HEK293 (cell line): ENCODE results near the gene AKT1.

Experiments
- CTCF ChIA-PET: fragments of 350-600 bp; formaldehyde crosslinking; extraction: SDS; loops from one replicate; lab custom pipeline; 2021; ENCODE audit warnings: antibody characterized with exemption; lab: Yijun Ruan, JAX
- POLR2A ChIA-PET: fragments of 300-600 bp; formaldehyde crosslinking; extraction: SDS; loops from one replicate; lab custom pipeline; 2020; ENCODE audit warnings: antibody characterized with exemption, inconsistent platforms; lab: Yijun Ruan, JAX
- H3K27ac ChIP-seq: fragments of 200-500 bp; sonication (Bioruptor generic); 2 replicates; pipeline ENCODE4 v1.5.1; 2014; ENCODE audit warnings: low read depth, low read length, control low read depth, inconsistent platforms; ENCODE audit errors: extremely low read depth
- H3K36me3 ChIP-seq, 2 experiments: fragments of 200-500 bp in 1 of 2; sonication (Bioruptor generic) in 1 of 2; 1 replicate in 1 of 2; 2 replicates in 1 of 2; pipeline ENCODE4 v1.5.1; 2014 to 2017; ENCODE audit warnings: inconsistent platforms in 2 of 2, low read length in 2 of 2; ENCODE audit not compliant: control insufficient read depth in 2 of 2, insufficient read depth in 1 of 2
- H3K4me1 ChIP-seq: fragments of 200-500 bp; sonication (Bioruptor generic); 2 replicates; pipeline ENCODE4 v1.5.1; 2014; ENCODE audit warnings: mild to moderate bottlenecking, low read length, inconsistent platforms; ENCODE audit not compliant: control insufficient read depth, insufficient read depth
- H3K4me3 ChIP-seq: 2 replicates; pipeline ENCODE4 v1.5.1; 2011; ENCODE audit warnings: low read depth, mild to moderate bottlenecking, control low read depth, low read length, moderate library complexity
- H3K9me3 ChIP-seq: fragments of 200-500 bp; sonication (Bioruptor generic); 2 replicates; pipeline ENCODE4 v1.5.1; 2014; ENCODE audit warnings: low read depth, low read length, inconsistent platforms; ENCODE audit not compliant: control insufficient read depth, insufficient read depth
- MYNN ChIP-seq: fragments of 450-650 bp; formaldehyde crosslinking; IDR thresholded peaks from 2 replicates; pipeline ENCODE4 v1.5.1; 2016; ENCODE audit warnings: missing biosample characterization, missing genetic modification characterization, borderline replicate concordance
- PRDM1 ChIP-seq: fragments of 450-650 bp; formaldehyde crosslinking; IDR thresholded peaks from 2 replicates; pipeline ENCODE4; 2016; ENCODE audit warnings: missing biosample characterization, missing genetic modification characterization
- ZFHX2 ChIP-seq: fragments of 450-650 bp; formaldehyde crosslinking; conservative IDR thresholded peaks from 2 replicates; pipeline ENCODE4 v1.5.1; 2016; ENCODE audit warnings: missing biosample characterization, missing genetic modification characterization
- ZIC2 ChIP-seq: fragments of 450-650 bp; formaldehyde crosslinking; IDR thresholded peaks from 2 replicates; pipeline ENCODE4 v1.5.1; 2016; ENCODE audit warnings: missing biosample characterization, missing genetic modification characterization
- ZNF10 ChIP-seq: fragments of 450-650 bp; formaldehyde crosslinking; IDR thresholded peaks from 2 replicates; pipeline ENCODE4 v1.5.1; 2017; ENCODE audit warnings: missing biosample characterization, missing genetic modification characterization
- ZNF112 ChIP-seq: fragments of 450-650 bp; formaldehyde crosslinking; IDR thresholded peaks from 2 replicates; pipeline ENCODE4 v1.5.0; 2017; ENCODE audit warnings: missing biosample characterization, missing genetic modification characterization
- ZNF138 ChIP-seq: fragments of 450-650 bp; formaldehyde crosslinking; IDR thresholded peaks from 2 replicates; pipeline ENCODE4 v1.5.1; 2016; ENCODE audit warnings: missing biosample characterization, missing genetic modification characterization, borderline replicate concordance
- ZNF157 ChIP-seq: fragments of 450-650 bp; formaldehyde crosslinking; IDR thresholded peaks from 2 replicates; pipeline ENCODE4 v1.5.1; 2016; ENCODE audit warnings: missing biosample characterization, missing genetic modification characterization
- ZNF26 ChIP-seq: fragments of 450-650 bp; formaldehyde crosslinking; IDR thresholded peaks from 2 replicates; pipeline ENCODE4 v1.5.1; 2016; ENCODE audit warnings: missing biosample characterization, missing genetic modification characterization
- ZNF292 ChIP-seq: fragments of 450-650 bp; formaldehyde crosslinking; IDR thresholded peaks from 2 replicates; pipeline ENCODE4 v1.5.1; 2016; ENCODE audit warnings: low read depth, missing biosample characterization, missing genetic modification characterization, borderline replicate concordance
- ZNF426 ChIP-seq: fragments of 450-650 bp; formaldehyde crosslinking; IDR thresholded peaks from 2 replicates; pipeline ENCODE4 v1.5.1; 2017; ENCODE audit warnings: missing biosample characterization, missing genetic modification characterization, mild to moderate bottlenecking, inconsistent platforms, moderate library complexity
- ZNF658 ChIP-seq: fragments of 450-650 bp; formaldehyde crosslinking; IDR thresholded peaks from 2 replicates; pipeline ENCODE4; 2016; ENCODE audit warnings: missing biosample characterization, missing genetic modification characterization
- ZNF677 ChIP-seq: fragments of 450-650 bp; IDR thresholded peaks from 2 replicates; pipeline ENCODE4 v1.5.0; 2018; ENCODE audit warnings: missing biosample characterization, mild to moderate bottlenecking, missing genetic modification characterization, moderate library complexity
- ZNF785 ChIP-seq: fragments of 450-650 bp; formaldehyde crosslinking; IDR thresholded peaks from 2 replicates; pipeline ENCODE4 v1.5.1; 2016; ENCODE audit warnings: missing biosample characterization, missing genetic modification characterization
- ZNF791 ChIP-seq: fragments of 450-650 bp; formaldehyde crosslinking; IDR thresholded peaks from 2 replicates; pipeline ENCODE4 v1.5.1; 2016; ENCODE audit warnings: missing biosample characterization, missing genetic modification characterization
- ZNF830 ChIP-seq: fragments of 450-650 bp; IDR thresholded peaks from 2 replicates; pipeline ENCODE4 v1.5.0; 2018; ENCODE audit warnings: missing biosample characterization, missing genetic modification characterization, low read depth, mild to moderate bottlenecking, moderate library complexity
- ZNF843 ChIP-seq: fragments of 450-650 bp; formaldehyde crosslinking; IDR thresholded peaks from 2 replicates; pipeline ENCODE4 v1.5.1; 2016; ENCODE audit warnings: missing biosample characterization, missing genetic modification characterization
- TF ChIP-seq, protein P1 (sequence below): fragments of 450-650 bp; formaldehyde crosslinking; IDR thresholded peaks from 2 replicates; pipeline ENCODE4 v1.5.1; 2016; ENCODE audit warnings: missing biosample characterization, missing genetic modification characterization
- TF ChIP-seq, protein P2 (sequence below): fragments of 450-650 bp; IDR thresholded peaks from 2 replicates; pipeline ENCODE4 v1.5.1; 2018; ENCODE audit warnings: missing biosample characterization, mild to moderate bottlenecking, missing genetic modification characterization
- TF ChIP-seq, protein P3 (sequence below): fragments of 450-650 bp; formaldehyde crosslinking; IDR thresholded peaks from 2 replicates; pipeline ENCODE4 v1.5.1; 2016; ENCODE audit warnings: missing biosample characterization, missing genetic modification characterization
- TF ChIP-seq, protein P4 (sequence below): fragments of 450-650 bp; formaldehyde crosslinking; IDR thresholded peaks from 2 replicates; pipeline ENCODE4 v1.5.1; 2016; ENCODE audit warnings: missing biosample characterization, missing genetic modification characterization
- TF ChIP-seq, protein P5 (sequence below): fragments of 450-650 bp; formaldehyde crosslinking; IDR thresholded peaks from 2 replicates; pipeline ENCODE4 v1.5.1; 2017; ENCODE audit warnings: missing biosample characterization, missing genetic modification characterization
- TF ChIP-seq, protein P6 (sequence below): fragments of 450-650 bp; formaldehyde crosslinking; IDR thresholded peaks from 2 replicates; pipeline ENCODE4 v1.5.1; 2016; ENCODE audit warnings: missing biosample characterization, missing genetic modification characterization, low read depth

AKT1 gene

GRCh38 chr14:104753528-104754212 lies 41.9 kb downstream of the AKT1 start (continued):
- 0 out of 2 replicates have a peak, but pooled peaks have one; percentile 38 for TF ChIP-seq ZNF157
- no peak for TF ChIP-seq ZNF10
- TF ChIP-seq, protein P1, sequence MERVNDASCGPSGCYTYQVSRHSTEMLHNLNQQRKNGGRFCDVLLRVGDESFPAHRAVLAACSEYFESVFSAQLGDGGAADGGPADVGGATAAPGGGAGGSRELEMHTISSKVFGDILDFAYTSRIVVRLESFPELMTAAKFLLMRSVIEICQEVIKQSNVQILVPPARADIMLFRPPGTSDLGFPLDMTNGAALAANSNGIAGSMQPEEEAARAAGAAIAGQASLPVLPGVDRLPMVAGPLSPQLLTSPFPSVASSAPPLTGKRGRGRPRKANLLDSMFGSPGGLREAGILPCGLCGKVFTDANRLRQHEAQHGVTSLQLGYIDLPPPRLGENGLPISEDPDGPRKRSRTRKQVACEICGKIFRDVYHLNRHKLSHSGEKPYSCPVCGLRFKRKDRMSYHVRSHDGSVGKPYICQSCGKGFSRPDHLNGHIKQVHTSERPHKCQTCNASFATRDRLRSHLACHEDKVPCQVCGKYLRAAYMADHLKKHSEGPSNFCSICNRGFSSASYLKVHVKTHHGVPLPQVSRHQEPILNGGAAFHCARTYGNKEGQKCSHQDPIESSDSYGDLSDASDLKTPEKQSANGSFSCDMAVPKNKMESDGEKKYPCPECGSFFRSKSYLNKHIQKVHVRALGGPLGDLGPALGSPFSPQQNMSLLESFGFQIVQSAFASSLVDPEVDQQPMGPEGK (tag by site-specific recombination), result no peak
- TF ChIP-seq ZNF677 (tag by site-specific recombination), result no peak
- TF ChIP-seq ZFHX2 (tag by site-specific recombination), result peak; percentile 33
- TF ChIP-seq ZNF791, result no peak
- TF ChIP-seq ZNF112 (tag by site-specific recombination), result no peak
- TF ChIP-seq, protein P2, sequence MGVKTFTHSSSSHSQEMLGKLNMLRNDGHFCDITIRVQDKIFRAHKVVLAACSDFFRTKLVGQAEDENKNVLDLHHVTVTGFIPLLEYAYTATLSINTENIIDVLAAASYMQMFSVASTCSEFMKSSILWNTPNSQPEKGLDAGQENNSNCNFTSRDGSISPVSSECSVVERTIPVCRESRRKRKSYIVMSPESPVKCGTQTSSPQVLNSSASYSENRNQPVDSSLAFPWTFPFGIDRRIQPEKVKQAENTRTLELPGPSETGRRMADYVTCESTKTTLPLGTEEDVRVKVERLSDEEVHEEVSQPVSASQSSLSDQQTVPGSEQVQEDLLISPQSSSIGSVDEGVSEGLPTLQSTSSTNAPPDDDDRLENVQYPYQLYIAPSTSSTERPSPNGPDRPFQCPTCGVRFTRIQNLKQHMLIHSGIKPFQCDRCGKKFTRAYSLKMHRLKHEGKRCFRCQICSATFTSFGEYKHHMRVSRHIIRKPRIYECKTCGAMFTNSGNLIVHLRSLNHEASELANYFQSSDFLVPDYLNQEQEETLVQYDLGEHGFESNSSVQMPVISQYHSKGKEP (tag by site-specific recombination), result no peak
- TF ChIP-seq ZNF785 (tag by site-specific recombination), result no peak
- TF ChIP-seq, protein P3, sequence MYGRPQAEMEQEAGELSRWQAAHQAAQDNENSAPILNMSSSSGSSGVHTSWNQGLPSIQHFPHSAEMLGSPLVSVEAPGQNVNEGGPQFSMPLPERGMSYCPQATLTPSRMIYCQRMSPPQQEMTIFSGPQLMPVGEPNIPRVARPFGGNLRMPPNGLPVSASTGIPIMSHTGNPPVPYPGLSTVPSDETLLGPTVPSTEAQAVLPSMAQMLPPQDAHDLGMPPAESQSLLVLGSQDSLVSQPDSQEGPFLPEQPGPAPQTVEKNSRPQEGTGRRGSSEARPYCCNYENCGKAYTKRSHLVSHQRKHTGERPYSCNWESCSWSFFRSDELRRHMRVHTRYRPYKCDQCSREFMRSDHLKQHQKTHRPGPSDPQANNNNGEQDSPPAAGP (tag by site-specific recombination), result 0 out of 2 replicates have a peak, but pooled peaks have one; percentile 26
- TF ChIP-seq, protein P4, sequence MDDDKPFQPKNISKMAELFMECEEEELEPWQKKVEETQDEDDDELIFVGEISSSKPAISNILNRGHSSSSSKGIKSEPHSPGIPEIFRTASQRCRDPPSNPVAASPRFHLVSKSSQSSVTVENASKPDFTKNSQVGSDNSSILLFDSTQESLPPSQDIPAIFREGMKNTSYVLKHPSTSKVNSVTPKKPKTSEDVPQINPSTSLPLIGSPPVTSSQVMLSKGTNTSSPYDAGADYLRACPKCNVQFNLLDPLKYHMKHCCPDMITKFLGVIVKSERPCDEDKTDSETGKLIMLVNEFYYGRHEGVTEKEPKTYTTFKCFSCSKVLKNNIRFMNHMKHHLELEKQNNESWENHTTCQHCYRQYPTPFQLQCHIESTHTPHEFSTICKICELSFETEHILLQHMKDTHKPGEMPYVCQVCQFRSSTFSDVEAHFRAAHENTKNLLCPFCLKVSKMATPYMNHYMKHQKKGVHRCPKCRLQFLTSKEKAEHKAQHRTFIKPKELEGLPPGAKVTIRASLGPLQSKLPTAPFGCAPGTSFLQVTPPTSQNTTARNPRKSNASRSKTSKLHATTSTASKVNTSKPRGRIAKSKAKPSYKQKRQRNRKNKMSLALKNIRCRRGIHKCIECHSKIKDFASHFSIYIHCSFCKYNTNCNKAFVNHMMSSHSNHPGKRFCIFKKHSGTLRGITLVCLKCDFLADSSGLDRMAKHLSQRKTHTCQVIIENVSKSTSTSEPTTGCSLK, result no peak
- TF ChIP-seq, protein P5, sequence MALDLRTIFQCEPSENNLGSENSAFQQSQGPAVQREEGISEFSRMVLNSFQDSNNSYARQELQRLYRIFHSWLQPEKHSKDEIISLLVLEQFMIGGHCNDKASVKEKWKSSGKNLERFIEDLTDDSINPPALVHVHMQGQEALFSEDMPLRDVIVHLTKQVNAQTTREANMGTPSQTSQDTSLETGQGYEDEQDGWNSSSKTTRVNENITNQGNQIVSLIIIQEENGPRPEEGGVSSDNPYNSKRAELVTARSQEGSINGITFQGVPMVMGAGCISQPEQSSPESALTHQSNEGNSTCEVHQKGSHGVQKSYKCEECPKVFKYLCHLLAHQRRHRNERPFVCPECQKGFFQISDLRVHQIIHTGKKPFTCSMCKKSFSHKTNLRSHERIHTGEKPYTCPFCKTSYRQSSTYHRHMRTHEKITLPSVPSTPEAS (tag by site-specific recombination), result no peak
- TF ChIP-seq ZIC2 (tag by site-specific recombination), result peak; percentile 47
- no peak for TF ChIP-seq ZNF830 (tag by site-specific recombination)
- no peak for TF ChIP-seq ZNF658 (tag by site-specific recombination)

- H3K4me3 ChIP-seq, result peak within 1 kb of the TSS; percentile 100
- H3K36me3 ChIP-seq, result peaks cover 0 to 42% of the 10 kb centered on the region in 2 experiments; a peak in 1 of 3 replicates
- H3K9me3 ChIP-seq, result no peaks in the 10 kb centered on the region
- peak within 1 kb of the TSS; percentile 92 for H3K27ac ChIP-seq
- ChIA-PET POLR2A (interaction anchor here (0.6 to 2.4 kb wide), 24 partner anchors 9 to 548 kb away, joined by 3 to 14 read pairs (median 4); partner anchors contain the start of gene CEP170B), CTCF (interaction anchor here (0.6 to 1.0 kb wide), 8 partner anchors 27 to 338 kb away, joined by 3 to 7 read pairs (median 3); partner anchors contain the start of gene ADSS1)
- H3K4me1 ChIP-seq, result no peaks in the 10 kb centered on the region; the same call in 1 of the 2 replicates
- TF ChIP-seq ZNF843 (tag by site-specific recombination) (peak; percentile 64), ZNF292 (tag by site-specific recombination) (no peak), ZNF426 (tag by site-specific recombination) (no peak), MYNN (tag by site-specific recombination) (no peak), PRDM1 (tag by site-specific recombination) (no peak), ZNF138 (tag by site-specific recombination) (no peak), ZIC2 (tag by site-specific recombination) (peak; percentile 36), ZNF26 (no peak)
- TF ChIP-seq, protein P6, sequence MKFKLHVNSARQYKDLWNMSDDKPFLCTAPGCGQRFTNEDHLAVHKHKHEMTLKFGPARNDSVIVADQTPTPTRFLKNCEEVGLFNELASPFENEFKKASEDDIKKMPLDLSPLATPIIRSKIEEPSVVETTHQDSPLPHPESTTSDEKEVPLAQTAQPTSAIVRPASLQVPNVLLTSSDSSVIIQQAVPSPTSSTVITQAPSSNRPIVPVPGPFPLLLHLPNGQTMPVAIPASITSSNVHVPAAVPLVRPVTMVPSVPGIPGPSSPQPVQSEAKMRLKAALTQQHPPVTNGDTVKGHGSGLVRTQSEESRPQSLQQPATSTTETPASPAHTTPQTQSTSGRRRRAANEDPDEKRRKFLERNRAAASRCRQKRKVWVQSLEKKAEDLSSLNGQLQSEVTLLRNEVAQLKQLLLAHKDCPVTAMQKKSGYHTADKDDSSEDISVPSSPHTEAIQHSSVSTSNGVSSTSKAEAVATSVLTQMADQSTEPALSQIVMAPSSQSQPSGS (tag by site-specific recombination), result peak; percentile 97
Measured at GRCh38 chr14:104752735-104753527, 42.6 kb downstream of the AKT1 start, which contains the start of gene SIVA1. Gene SIVA1, plus strand, starts transcription at chr14:104753147. Its CDS starts 55 bp downstream, at chr14:104753202.
